ENCODE results near the gene HOXB6.

DNA sequence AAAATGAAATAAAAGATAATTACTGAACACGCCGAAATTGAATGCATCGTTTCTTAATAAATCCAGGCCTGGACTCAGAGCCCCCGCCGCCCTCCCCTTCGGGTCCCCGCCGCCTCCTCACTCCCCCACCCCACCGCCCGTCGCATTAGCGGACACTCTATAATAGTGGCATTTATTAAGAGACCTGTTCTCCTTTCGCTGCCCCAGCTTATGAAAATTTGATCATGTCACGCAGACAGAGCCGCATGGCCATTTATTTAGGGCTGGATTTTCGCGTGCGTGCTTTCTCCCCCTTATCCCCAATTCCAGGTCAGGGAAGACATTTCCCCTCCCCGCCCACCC is 53.6 kb downstream of the HOXB6 start:
- TF ChIP-seq, protein P1, sequence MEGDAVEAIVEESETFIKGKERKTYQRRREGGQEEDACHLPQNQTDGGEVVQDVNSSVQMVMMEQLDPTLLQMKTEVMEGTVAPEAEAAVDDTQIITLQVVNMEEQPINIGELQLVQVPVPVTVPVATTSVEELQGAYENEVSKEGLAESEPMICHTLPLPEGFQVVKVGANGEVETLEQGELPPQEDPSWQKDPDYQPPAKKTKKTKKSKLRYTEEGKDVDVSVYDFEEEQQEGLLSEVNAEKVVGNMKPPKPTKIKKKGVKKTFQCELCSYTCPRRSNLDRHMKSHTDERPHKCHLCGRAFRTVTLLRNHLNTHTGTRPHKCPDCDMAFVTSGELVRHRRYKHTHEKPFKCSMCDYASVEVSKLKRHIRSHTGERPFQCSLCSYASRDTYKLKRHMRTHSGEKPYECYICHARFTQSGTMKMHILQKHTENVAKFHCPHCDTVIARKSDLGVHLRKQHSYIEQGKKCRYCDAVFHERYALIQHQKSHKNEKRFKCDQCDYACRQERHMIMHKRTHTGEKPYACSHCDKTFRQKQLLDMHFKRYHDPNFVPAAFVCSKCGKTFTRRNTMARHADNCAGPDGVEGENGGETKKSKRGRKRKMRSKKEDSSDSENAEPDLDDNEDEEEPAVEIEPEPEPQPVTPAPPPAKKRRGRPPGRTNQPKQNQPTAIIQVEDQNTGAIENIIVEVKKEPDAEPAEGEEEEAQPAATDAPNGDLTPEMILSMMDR (IDR thresholded peaks at IDR 0.05) = no peak
- no peak for TF ChIP-seq POLR2A (IDR thresholded peaks at IDR 0.05)
- TF ChIP-seq EP300 (IDR thresholded peaks at IDR 0.05) = no peak
